Stimulated activated CD4-positive, alpha-beta T cell treated with anti-CD3 and anti-CD28 coated beads, Interleukin-1b, Interleukin-23, amount 100 ng/mL, for 24 hours (primary cell): Measurements from ENCODE around the gene FAM98A.
A peak's percentile ranks its signal among the peaks of the same experiment; 100 is the strongest.

ENCODE experiments used
- DNase-seq, 4 experiments: peaks; one replicate each; pipeline ENCODE4 v3.0.0-alpha.2; 2020; ENCODE audit warnings: low read depth in 4 of 4, low spot score in 1 of 4

The FAM98A gene

GRCh38 chr2:33598561-33599174, 431 bp downstream of the FAM98A start:
- peak; percentile 4 to 30 (median 21) for DNase-seq

- no peak for DNase-seq
These were observed 2.1 kb downstream of the FAM98A start for GRCh38 chr2:33597026-33597425.

- no peak for DNase-seq
These were observed 3.7 kb downstream of the FAM98A start for GRCh38 chr2:33595385-33595784.

GRCh38 chr2:33589444-33589843, 9.7 kb downstream of the FAM98A start:
- DNase-seq = no peak

GRCh38 chr2:33588232-33588631, 10.9 kb downstream of the FAM98A start:
- DNase-seq = no peak

- no peak for DNase-seq
These were observed 12.3 kb downstream of the FAM98A start for GRCh38 chr2:33586766-33587165.

- no peak for DNase-seq
These were observed 15.7 kb downstream of the FAM98A start for GRCh38 chr2:33583194-33583938.

DNA sequence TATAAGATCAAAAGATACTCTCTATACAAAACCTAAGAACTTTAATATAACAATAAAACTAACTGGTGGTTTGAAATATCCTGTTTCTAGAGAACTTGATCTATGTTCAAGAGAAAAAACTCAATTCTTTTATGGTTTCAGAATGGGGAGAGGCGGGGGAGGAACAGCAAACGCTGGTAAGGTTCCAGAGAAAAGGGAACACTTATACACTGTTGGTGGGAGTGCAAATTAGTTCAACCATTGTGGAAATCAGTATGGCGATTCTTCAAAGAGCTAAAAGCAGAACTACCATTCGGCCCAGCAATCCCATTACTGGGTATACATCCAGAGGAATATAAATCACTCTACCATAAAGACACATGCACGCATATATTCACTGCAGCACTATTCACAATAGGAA, 17.2 kb downstream of the FAM98A start:
- DNase-seq = no peak

GRCh38 chr2:33579227-33579626, 19.9 kb downstream of the FAM98A start:
- no peak for DNase-seq

DNA sequence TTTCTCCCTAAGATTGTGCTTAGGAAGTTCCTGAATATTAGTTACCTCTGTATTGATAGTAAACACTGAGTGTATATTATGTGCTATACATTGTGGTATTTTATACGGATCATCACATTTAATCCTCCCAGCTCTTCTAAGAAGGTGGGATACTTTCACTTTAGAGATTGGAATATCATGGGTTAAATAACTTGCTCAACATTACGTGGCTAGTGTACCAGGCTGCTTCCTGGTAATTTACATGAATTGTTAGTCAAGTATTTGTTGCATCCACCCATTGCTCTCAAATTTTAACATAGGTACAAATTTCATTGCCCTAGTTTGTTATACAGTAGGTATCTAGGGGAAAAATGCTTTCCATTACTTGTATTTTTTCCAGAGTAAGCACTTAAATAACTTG, 21.4 kb downstream of the FAM98A start:
- no peak for DNase-seq

DNA sequence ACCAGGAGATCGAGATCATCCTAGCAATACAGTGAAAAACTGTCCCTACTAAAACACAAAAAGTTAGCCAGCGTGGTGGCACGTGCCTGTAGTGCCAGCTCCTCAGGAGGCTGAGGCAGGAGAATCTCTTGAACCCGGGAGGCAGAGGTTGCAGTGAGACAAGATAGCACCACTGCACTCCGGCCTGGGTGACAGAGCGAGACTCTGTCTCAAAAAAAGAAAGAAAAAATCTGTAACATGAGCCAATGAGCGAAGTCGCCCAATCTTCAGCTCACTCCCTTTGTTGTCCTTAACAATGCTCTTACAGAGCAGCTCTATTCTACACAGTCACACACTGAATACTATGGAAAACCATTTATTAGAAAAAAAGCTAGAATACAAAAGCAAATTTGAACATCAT, 22.0 kb downstream of the FAM98A start:
- no peak for DNase-seq

DNA sequence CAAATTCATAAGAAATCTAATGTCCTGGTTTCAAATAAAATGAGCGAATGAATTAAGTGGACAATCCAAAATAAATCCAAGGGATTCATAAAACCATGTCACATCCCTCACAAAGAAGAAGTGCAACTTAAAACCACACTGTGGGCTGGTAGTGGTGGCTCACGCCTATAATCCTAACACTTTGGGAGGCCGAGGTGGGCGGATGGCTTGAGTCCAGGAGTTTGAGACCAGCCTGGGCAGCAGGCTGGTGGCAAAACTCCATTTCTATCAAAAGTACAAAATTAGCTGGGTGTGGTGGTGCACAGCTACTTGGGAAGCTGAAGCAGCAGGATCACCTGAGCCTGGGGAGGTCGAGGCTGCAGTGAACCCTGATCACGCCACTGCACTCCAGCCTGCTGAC, 25.4 kb downstream of the FAM98A start:
- no peak for DNase-seq

DNA sequence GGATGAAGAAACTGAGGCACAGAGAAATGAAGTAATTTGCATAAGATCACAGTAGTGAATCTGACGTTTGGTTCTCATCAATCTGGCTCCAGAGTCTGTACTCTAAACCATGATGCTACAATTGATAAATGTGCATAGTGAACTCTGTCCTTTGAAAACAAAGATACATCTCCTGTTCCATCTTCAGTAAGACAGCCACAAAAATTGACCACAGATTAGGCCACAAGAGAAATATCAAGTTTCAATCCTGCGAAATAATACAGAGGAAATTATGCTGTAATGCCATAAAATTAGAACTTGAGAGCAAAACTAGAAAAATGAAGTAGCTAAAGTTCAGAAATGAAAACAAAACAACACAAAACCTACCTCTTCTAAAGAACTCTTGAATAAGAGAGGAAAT, 28.4 kb downstream of the FAM98A start:
- no peak for DNase-seq

- DNase-seq = no peak
These were observed 37.2 kb downstream of the FAM98A start for GRCh38 chr2:33561872-33562271.

DNA sequence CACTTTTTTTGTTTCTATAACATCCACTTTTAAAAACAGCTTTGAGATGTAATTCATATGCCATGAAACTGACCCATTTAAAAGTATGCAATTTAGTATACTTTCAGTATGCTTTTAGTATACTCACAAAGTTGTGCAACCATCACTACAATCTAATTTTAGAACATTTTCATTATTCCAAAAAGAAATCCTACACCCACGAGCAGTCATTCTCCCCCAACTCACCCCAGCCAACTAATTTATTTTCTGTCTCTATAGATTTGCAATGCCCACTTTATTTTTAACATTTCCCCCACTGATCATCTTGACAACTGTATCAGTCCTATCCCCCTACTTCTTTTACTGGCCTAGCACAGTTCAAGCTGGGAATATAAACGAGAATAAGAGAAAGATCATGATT, 39.1 kb downstream of the FAM98A start:
- DNase-seq = no peak

GRCh38 chr2:33559328-33559727, 39.8 kb downstream of the FAM98A start:
- no peak for DNase-seq

GRCh38 chr2:33555681-33556080, 43.4 kb downstream of the FAM98A start:
- no peak for DNase-seq

- DNase-seq = no peak
These were observed 46.2 kb downstream of the FAM98A start for GRCh38 chr2:33552758-33553461.

GRCh38 chr2:33550206-33550605, 48.9 kb downstream of the FAM98A start:
- DNase-seq = no peak

DNA sequence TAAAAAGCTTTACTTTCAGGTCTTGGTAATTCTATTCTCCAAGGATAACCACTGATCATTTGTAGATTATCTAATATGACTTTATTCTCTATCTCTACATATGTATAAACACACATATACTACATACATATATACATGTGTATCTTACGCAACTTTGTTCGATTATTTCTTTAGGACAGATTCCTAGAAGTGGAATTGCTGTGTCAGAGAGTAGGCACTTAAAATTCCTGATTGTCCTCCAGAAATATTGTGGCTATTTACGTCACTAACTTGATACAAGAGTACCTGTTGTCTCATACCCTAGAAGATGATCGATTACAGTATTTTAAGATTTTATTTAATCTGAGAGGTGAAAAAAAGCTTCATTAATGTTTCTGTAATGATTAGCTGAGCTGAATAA, 57.9 kb downstream of the FAM98A start:
- no peak for DNase-seq

DNA sequence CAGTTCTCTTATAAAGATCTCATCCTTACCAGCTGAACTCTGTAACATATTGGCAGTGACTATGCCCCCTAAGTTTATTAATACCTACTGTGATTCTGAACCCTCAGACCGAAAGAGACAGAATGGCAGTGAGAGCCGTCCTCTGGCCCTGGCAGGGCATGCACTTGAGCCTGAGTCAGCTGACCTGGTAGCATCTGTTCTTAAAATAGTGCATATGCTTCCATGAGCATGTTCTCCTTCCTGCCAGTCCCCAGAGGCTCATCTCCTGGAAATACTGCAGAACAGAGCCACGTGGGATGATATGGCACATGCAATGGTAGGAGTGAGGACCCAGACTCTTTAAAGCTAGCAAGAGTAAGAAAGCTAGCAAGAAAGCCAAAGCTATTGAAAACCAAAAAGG, 63.7 kb downstream of the FAM98A start:
- no peak for DNase-seq
